MM.1S (cell line): Measurements from ENCODE around the gene TMIGD2.

Experiments
- DNase-seq: peaks from one replicate; pipeline ENCODE4 v3.0.0-alpha.2; 2015
- H2AFZ ChIP-seq: fragments of 300-600 bp; sonication (generic); 2 replicates; pipeline ENCODE4 v1.6.0; 2016; ENCODE audit warnings: antibody characterized with exemption, low read length
- H3F3A ChIP-seq: fragments of 300-600 bp; sonication (generic); 2 replicates; pipeline ENCODE4 v1.6.1; 2016; ENCODE audit warnings: mild to moderate bottlenecking, antibody characterized with exemption, low read length, moderate library complexity, mixed read lengths; ENCODE audit not compliant: insufficient read depth
- H3K27ac ChIP-seq: fragments of 300-600 bp; sonication (generic); 2 replicates; pipeline ENCODE4 v1.5.1; 2016; ENCODE audit warnings: mild to moderate bottlenecking, low read length
- H3K27me3 ChIP-seq: fragments of 300-600 bp; sonication (generic); replicated peaks from 2 replicates; pipeline ENCODE4 v1.6.0; 2016; ENCODE audit warnings: low read length; ENCODE audit not compliant: insufficient read depth
- H3K36me3 ChIP-seq: fragments of 300-600 bp; sonication (generic); replicated peaks from 2 replicates; pipeline ENCODE4 v1.6.1; 2016; ENCODE audit warnings: mild to moderate bottlenecking, low read length, mixed read lengths; ENCODE audit not compliant: insufficient read depth
- H3K4me1 ChIP-seq: fragments of 300-600 bp; sonication (generic); 2 replicates; pipeline ENCODE4 v1.6.1; 2016; ENCODE audit warnings: low read length, mixed read lengths
- H3K4me2 ChIP-seq: fragments of 300-600 bp; sonication (generic); 2 replicates; pipeline ENCODE4 v1.6.0; 2016; ENCODE audit warnings: low read depth, low read length
- H3K4me3 ChIP-seq: fragments of 300-600 bp; sonication (generic); 2 replicates; pipeline ENCODE4 v1.5.1; 2016; ENCODE audit warnings: low read length, mixed read lengths
- H3K79me2 ChIP-seq: fragments of 300-600 bp; sonication (generic); 2 replicates; pipeline ENCODE4 v1.6.1; 2016; ENCODE audit warnings: mixed run types, low read length, mixed read lengths
- H3K9ac ChIP-seq: fragments of 300-600 bp; sonication (generic); 2 replicates; pipeline ENCODE4 v1.6.1; 2016; ENCODE audit warnings: low read length, mixed read lengths
- H3K9me2 ChIP-seq: fragments of 300-600 bp; sonication (generic); replicated peaks from 2 replicates; pipeline ENCODE4 v1.6.1; 2016; ENCODE audit warnings: mild to moderate bottlenecking, low read length, mixed read lengths; ENCODE audit not compliant: insufficient read depth
- H3K9me3 ChIP-seq: fragments of 300-600 bp; sonication (generic); replicated peaks from 2 replicates; pipeline ENCODE4 v1.6.1; 2016; ENCODE audit warnings: mild to moderate bottlenecking, low read length, mixed read lengths; ENCODE audit not compliant: insufficient read depth
- H4K20me1 ChIP-seq: fragments of 300-600 bp; sonication (generic); 2 replicates; pipeline ENCODE4 v1.6.1; 2016; ENCODE audit warnings: mild to moderate bottlenecking, low read length, moderate library complexity, mixed read lengths; ENCODE audit not compliant: insufficient read depth
- CTCF ChIP-seq: fragments of 300-600 bp; sonication (generic); IDR thresholded peaks from 2 replicates; pipeline ENCODE4 v1.5.1; 2016; ENCODE audit warnings: antibody characterized with exemption, low read length, mixed read lengths
- EZH2 ChIP-seq: fragments of 300-600 bp; sonication (generic); optimal IDR thresholded peaks from 2 replicates; pipeline ENCODE3; 2017; ENCODE audit warnings: low read depth, mild to moderate bottlenecking, antibody characterized with exemption, low read length, mixed read lengths
- EZH2phosphoT487 ChIP-seq: fragments of 300-600 bp; sonication (generic); IDR thresholded peaks from 2 replicates; pipeline ENCODE4 v1.6.1; 2018; ENCODE audit warnings: antibody characterized with exemption, low read length

The TMIGD2 gene

GRCh38 chr19:4326215-4326836 is 24.1 kb upstream of the TMIGD2 start:
- no peak overlapping the region for H3K9ac ChIP-seq
- no peaks in the 10 kb centered on the region for H3F3A ChIP-seq
- peaks cover 23% of the 10 kb centered on the region for H3K27me3 ChIP-seq
- H3K79me2 ChIP-seq = no peaks in the 10 kb centered on the region
- 0 out of 2 replicates have a peak, but pooled peaks cover 3% of the 10 kb centered on the region for H3K4me1 ChIP-seq
- no peak for DNase-seq
- H3K4me2 ChIP-seq = no peak overlapping the region
- H3K36me3 ChIP-seq = no peaks in the 10 kb centered on the region
- H3K9me2 ChIP-seq = no peaks in the 10 kb centered on the region
- H3K27ac ChIP-seq = no peak overlapping the region
- no peak overlapping the region for H2AFZ ChIP-seq
- no peaks in the 10 kb centered on the region for H3K9me3 ChIP-seq
- TF ChIP-seq EZH2phosphoT487 (no peak), CTCF (no peak), EZH2 (no peak)
- H3K4me3 ChIP-seq = no peak overlapping the region
- H4K20me1 ChIP-seq = no peaks in the 10 kb centered on the region

- no peak overlapping the region for H3K27ac ChIP-seq
- no peak overlapping the region for H3K4me2 ChIP-seq
- H3K9ac ChIP-seq = no peak overlapping the region
- no peaks in the 10 kb centered on the region for H3F3A ChIP-seq
- no peaks in the 10 kb centered on the region for H4K20me1 ChIP-seq
- no peak overlapping the region for H3K4me3 ChIP-seq
- H3K79me2 ChIP-seq = no peaks in the 10 kb centered on the region
- no peaks in the 10 kb centered on the region for H3K36me3 ChIP-seq
- TF ChIP-seq EZH2 = no peak
- peaks cover 30% of the 10 kb centered on the region for H3K27me3 ChIP-seq
- no peak overlapping the region for H2AFZ ChIP-seq
- no peak for DNase-seq
- 0 out of 2 replicates have a peak, but pooled peaks cover 3% of the 10 kb centered on the region for H3K4me1 ChIP-seq
- no peaks in the 10 kb centered on the region for H3K9me3 ChIP-seq
- no peaks in the 10 kb centered on the region for H3K9me2 ChIP-seq
Observed at GRCh38 chr19:4324228-4324627, 22.0 kb upstream of the TMIGD2 start.

- H3F3A ChIP-seq = no peaks in the 10 kb centered on the region
- no peaks in the 10 kb centered on the region for H3K9me3 ChIP-seq
- 0 out of 2 replicates have a peak, but pooled peaks cover 3% of the 10 kb centered on the region for H3K4me1 ChIP-seq
- H3K36me3 ChIP-seq = no peaks in the 10 kb centered on the region
- H3K27me3 ChIP-seq = peaks cover 35% of the 10 kb centered on the region
- H2AFZ ChIP-seq = no peak overlapping the region
- no peaks in the 10 kb centered on the region for H4K20me1 ChIP-seq
- no peak overlapping the region for H3K4me3 ChIP-seq
- H3K27ac ChIP-seq = no peak overlapping the region
- no peaks in the 10 kb centered on the region for H3K9me2 ChIP-seq
- TF ChIP-seq EZH2 = no peak
- no peak for TF ChIP-seq CTCF
- no peak for TF ChIP-seq EZH2phosphoT487
- DNase-seq = no peak
- no peaks in the 10 kb centered on the region for H3K79me2 ChIP-seq
- no peak overlapping the region for H3K4me2 ChIP-seq
- no peak overlapping the region for H3K9ac ChIP-seq
Observed at GRCh38 chr19:4323692-4324091, 21.5 kb upstream of the TMIGD2 start.

GRCh38 chr19:4322942-4323665 is 20.9 kb upstream of the TMIGD2 start:
- Histone ChIP-seq H3K27ac (no peak overlapping the region), H3K4me3 (no peak overlapping the region), H3K27me3 (peaks cover 41% of the 10 kb centered on the region), H3K4me1 (0 out of 2 replicates have a peak, but pooled peaks cover 3% of the 10 kb centered on the region), H3F3A (no peaks in the 10 kb centered on the region), H2AFZ (no peak overlapping the region), H3K9me3 (no peaks in the 10 kb centered on the region), H3K9ac (no peak overlapping the region), H3K79me2 (no peaks in the 10 kb centered on the region), H3K4me2 (no peak overlapping the region), H3K36me3 (no peaks in the 10 kb centered on the region), H4K20me1 (no peaks in the 10 kb centered on the region), H3K9me2 (no peaks in the 10 kb centered on the region)
- TF ChIP-seq EZH2phosphoT487 (no peak), CTCF (no peak), EZH2 (no peak)
- DNase-seq = no peak
